Kasumi-1 (cell line): ENCODE data around the gene MAGI2.

Source experiments
- DNase-seq, 2 experiments: peaks; one replicate each; lab custom pipeline; 2025; lab: John Stamatoyannopoulos, UW

MAGI2 gene

GRCh38 chr7:79376299-79377025, 77.0 kb downstream of the MAGI2 start:
- DNase-seq = no peak

GRCh38 chr7:79361214-79361613, 92.3 kb downstream of the MAGI2 start:
- DNase-seq = no peak

GRCh38 chr7:79359827-79360226, 93.6 kb downstream of the MAGI2 start:
- no peak for DNase-seq

GRCh38 chr7:79357101-79357500, 96.4 kb downstream of the MAGI2 start:
- DNase-seq = no peak

- no peak for DNase-seq
Observed at GRCh38 chr7:79353720-79354468, 99.6 kb downstream of the MAGI2 start.

GRCh38 chr7:79352323-79352722, 101.1 kb downstream of the MAGI2 start:
- DNase-seq = no peak

GRCh38 chr7:79347351-79347750, 106.1 kb downstream of the MAGI2 start:
- no peak for DNase-seq

- DNase-seq = no peak
Observed at GRCh38 chr7:79341902-79342301, 111.6 kb downstream of the MAGI2 start.

- no peak for DNase-seq
Observed at GRCh38 chr7:79340212-79340611, 113.3 kb downstream of the MAGI2 start.

- no peak for DNase-seq
Observed at GRCh38 chr7:79339208-79339925, 114.1 kb downstream of the MAGI2 start.

GRCh38 chr7:79337717-79338116, 115.8 kb downstream of the MAGI2 start:
- DNase-seq = no peak

- DNase-seq = no peak
Observed at GRCh38 chr7:79334841-79335240, 118.6 kb downstream of the MAGI2 start.

- DNase-seq = no peak
Observed at GRCh38 chr7:79334334-79334733, 119.1 kb downstream of the MAGI2 start.

GRCh38 chr7:79332091-79332490, 121.4 kb downstream of the MAGI2 start:
- DNase-seq = no peak

- no peak for DNase-seq
Observed at GRCh38 chr7:79329464-79329863, 124.0 kb downstream of the MAGI2 start.

GRCh38 chr7:79320741-79321473, 132.6 kb downstream of the MAGI2 start:
- no peak for DNase-seq

GRCh38 chr7:79319369-79319768, 134.1 kb downstream of the MAGI2 start:
- no peak for DNase-seq

GRCh38 chr7:79317728-79318127, 135.7 kb downstream of the MAGI2 start:
- no peak for DNase-seq

GRCh38 chr7:79312022-79312421, 141.4 kb downstream of the MAGI2 start:
- DNase-seq = no peak

GRCh38 chr7:79308192-79308591, 145.3 kb downstream of the MAGI2 start:
- DNase-seq = no peak

- DNase-seq = no peak
Observed at GRCh38 chr7:79307376-79307775, 146.1 kb downstream of the MAGI2 start.

GRCh38 chr7:79304711-79305110, 148.8 kb downstream of the MAGI2 start:
- DNase-seq = no peak
